Keratinocyte (primary cell): ENCODE data around the gene CCN5.

Experiments used
- CTCF ChIP-seq, 3 experiments: IDR thresholded peaks in 1 of 3; conservative IDR thresholded peaks in 1 of 3; optimal IDR thresholded peaks in 1 of 3; 2 replicates in 2 of 3; 3 replicates in 1 of 3; pipeline versions ENCODE3 to v1.5.1; 2011; ENCODE audit warnings: low read length in 3 of 3, mild to moderate bottlenecking in 3 of 3, moderate library complexity in 2 of 3, control low read depth in 1 of 3, inconsistent platforms in 1 of 3; ENCODE audit not compliant: insufficient read depth in 2 of 3; ENCODE audit errors: extremely low read depth in 1 of 3
- EZH2 ChIP-seq: IDR thresholded peaks from one replicate; pipeline ENCODE4 v1.6.1; 2012; ENCODE audit warnings: inconsistent platforms, mild to moderate bottlenecking, low read length, moderate library complexity

DNA sequence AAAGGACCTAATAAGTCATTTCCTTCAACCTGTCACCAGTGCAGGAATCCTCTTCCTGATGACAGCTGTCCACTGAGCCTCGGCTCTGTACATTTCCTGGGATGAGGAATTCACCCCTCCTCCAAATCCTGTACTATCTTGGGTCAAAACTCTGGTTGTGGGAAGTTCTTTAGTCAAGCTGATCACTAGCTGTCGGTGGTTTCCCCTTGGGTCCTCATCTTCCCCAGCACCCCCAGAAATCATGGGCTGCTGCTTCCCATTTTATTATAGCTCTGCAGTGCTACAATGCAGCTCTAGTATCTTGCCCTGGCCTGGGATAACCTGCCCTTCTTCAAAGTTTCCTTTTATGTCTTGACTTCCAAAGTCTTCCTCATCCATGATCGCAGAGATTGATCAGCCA, 49.1 kb upstream of the CCN5 start:
- TF ChIP-seq CTCF (optimal IDR thresholded peaks at IDR 0.05 in 1 of 3, IDR thresholded peaks at IDR 0.05 in 1 of 3, conservative IDR thresholded peaks at IDR 0.05 in 1 of 3; ENCODE audit: extremely low read depth in 1 of 3, insufficient read depth in 2 of 3, low read length in 3 of 3) (no peak), EZH2 (no peak)
